ENCODE measurements around the gene HTRA1.

The HTRA1 gene

DNA sequence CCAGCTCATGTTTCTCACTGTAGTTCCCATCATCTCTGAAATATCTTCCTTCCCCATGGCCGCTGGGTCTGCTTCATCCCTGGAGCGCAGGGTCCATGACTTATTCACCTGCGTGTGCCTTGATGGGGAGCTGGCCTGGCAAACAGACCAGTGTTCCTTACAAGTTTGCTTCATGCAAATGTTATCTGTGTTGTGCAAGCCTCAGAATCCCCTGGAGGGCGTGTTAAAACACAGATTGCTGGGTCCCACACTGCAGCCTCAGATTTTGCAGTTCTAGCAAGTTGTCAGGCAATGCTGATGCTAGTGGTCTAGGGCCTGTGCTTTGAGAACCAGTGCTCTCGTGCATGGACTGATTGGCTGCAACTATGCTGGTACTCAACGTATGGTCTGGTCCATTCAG lies 92.0 kb downstream of the HTRA1 start:
- no peak for DNase-seq (ENCODE audit: low read depth in 3 of 3)

DNA sequence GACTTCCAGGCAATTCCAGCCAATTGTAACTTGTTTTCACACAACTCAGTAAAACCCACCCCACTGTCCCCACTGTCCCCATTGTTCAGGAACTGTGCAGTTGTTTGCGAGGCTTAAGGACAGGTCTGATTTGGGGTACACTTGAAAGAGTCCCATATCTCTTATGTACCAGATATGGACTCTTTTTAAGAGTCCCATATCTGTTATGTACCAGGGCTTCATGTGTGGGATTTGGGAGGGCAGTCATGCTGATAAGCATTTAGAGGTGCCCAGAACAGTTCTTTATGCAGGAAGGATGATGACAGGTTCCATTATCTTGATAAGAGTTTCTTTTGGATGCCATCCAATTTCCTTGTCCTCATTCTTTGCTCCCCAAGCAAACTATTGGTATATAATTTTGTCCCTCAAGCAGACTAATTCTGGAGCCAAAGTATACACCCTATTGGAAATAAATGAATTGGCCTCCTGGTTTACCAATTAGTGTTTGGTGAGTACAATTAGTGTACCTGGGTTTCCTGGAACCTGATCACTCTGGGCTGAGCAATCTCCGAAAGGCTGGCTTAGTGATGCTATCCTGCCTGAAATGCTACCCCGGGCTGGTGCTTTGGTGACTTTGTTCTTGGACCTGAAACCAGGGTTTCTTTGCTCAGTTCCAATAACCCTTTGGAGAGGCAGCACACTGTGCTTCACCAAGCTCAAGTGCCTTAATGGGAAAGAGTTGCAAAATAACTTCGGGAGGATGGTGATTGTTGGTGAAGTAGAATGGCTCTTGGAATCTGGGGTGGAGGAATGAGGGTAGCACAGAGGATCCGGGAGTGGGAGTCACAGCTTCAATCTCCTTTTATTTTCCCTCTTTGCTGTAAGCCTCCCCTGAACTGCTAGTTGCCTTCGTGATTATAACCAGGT lies 93.0 kb downstream of the HTRA1 start:
- DNase-seq (ENCODE audit: low read depth in 3 of 3), result no peak

DNA sequence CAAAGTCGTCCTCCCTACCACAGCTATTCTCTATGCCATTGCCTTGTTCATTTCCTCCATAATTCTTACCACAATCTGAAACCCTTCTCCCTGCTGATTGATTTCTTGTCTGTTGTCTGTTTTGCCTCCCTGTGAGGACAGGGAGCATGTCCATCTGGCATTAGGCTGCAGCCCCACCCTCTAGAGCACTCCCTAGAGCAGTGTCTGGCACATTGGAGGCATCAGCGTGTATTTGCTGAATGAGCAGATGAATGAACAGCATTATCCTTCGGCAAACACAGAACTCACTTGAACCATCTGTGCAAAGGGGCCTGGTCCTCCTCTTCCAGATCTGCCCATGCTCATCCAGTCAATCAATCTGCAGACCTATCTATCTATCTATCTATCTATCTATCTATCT lies 94.1 kb downstream of the HTRA1 start:
- no peak for DNase-seq (ENCODE audit: low read depth in 3 of 3)

DNA sequence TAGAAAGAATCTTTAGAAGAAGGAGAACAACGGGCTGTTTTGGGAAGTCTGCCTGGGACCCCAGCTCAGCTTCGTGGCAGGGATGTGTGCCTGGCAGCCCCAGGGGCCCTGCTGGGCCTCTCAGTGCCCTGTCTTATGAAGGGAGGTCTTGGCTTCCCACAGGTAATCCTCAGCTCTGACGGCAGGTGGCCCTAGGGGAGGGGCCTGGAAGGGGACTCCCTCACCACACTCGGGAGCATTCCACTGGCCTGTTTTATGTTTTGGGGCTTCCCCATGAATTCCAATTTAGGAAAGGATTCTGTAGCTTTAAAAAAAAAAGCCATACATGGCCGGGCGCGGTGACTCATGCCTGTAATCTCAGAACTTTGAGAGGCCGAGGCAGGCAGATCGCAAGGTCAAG lies 96.2 kb downstream of the HTRA1 start:
- DNase-seq (ENCODE audit: low read depth in 3 of 3), result no peak

DNA sequence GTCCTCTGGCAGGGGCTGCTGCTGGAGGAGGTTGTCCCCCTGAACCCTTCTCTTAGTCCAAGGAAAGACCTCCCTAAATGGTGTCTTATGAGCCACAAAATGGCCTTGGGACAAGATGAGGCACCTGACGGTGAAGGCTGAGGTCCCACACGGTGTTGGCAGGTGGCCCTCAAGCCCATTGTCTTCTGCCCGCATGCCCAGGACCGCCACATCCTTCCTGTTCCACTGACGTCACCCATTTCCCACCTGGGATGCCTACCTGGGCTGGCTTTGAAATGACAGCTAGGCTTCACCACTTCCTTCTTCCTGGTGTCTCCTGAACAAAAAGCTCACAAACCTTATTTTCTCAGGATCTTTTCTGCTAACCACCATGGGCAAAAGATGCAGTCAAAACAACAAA lies 97.1 kb downstream of the HTRA1 start:
- no peak for DNase-seq (ENCODE audit: low read depth in 3 of 3)

DNA sequence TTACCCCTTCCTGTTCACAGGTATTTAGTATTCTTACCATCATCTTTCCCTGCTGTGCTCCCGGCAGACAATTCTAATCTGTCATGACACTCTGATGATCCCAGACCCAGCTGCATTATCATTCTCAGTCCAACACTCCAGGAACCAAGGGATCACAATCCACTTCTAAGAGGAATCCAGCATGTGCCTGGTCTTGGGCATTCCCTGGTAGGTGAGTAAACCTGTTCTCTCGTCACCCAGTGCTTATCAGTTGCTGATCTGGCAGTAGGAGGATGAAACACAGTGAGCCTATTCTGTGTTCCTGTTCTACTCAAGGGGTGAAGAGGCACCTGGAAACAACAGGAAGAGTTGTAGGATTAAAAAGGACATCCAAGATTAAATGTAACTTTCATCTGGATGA lies 97.9 kb downstream of the HTRA1 start:
- DNase-seq (ENCODE audit: low read depth in 3 of 3), result no peak

DNA sequence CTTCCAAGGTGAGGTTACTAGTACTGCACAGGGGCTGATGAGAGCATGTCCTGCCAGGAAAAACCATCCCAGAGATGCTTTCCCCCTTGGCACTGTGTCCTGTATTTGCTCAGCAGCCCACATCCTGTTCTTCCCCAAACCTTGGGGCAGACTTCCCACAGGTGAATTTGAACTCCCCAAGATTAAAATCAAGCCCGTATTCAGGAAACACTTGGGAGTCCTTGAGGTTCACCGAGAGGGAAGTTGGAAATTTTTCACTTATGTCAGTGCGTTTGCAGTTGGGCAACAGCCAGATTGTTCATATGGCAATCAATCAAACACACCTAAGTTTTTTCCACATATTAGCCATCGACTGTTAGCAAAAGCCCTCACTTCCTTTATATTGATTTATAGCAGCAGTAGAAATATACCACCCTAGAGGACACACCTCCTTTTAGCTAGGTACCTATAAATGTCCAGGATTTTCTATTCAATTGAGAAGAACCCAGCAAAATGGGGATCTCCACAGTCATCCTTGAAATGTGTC lies 99.0 kb downstream of the HTRA1 start, which contains the start of gene DMBT1:
Gene DMBT1 (plus strand): TSS at position 476 of the 526 bp plus-strand sequence. CDS start 17 bp downstream, at position 493.
- DNase-seq (ENCODE audit: low read depth in 3 of 3), result no peak

DNA sequence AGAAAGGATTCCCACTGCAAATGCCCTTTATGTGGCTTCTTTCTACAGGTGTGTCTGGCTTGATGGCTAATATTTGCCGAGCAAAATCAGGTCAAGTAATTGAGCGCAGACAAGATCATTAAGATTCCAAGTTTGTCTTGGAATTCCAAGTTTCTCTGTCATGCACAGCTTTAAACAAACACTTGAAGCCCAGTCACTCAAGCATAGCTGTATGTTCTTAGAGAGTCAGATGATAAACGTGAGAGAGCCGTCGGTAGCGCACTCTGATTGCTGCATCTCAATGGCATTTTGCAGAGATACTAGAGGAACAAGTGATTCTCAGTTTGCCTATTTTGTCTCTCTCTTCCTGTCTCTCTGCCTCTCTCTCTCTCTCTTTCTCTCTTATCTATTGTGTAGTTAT lies 99.9 kb downstream of the HTRA1 start:
- DNase-seq (ENCODE audit: low read depth in 3 of 3), result no peak

DNA sequence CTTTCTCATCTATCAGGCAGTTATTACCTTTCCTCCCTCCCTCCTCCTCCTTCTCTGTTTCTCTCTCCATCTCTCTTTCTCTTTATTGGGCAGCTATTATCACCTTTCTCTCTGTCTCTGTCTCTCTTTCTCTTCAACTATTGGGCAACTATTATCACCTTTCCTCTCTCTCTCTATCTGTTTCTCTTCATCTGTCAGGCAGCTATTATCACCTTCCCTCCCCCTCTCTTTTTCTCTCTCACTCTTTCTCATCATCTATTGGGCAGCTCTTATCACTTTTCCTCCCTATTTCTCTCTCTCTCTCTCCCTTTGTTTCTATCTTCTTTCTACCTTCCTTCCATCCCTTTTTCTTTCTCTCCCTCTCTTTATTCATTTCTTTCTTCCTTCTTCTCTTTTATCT lies 100.4 kb downstream of the HTRA1 start:
- no peak for DNase-seq (ENCODE audit: low read depth in 3 of 3)
